A673 (cell line): ENCODE data around the gene PMS2. TPM values are rescaled to one million over a fixed set of nuclear protein-coding genes. Genes with fewer than 3 reads are reported as not detected.
"Not testable (repeated sequence)": the region's sequence is repeated elsewhere in the genome, so short reads cannot be mapped to it uniquely, and the experiment has no call there.

ENCODE experiments used
- BruUV-seq: library from RNA; stranded (reverse); fragments of 400-500 nt; replicated peaks from 2 replicates; lab custom pipeline; 2021; lab: Mats Ljungman, UMichigan
- CTCF ChIA-PET: fragments of 300-600 bp; sonication (Branson Sonifier 250); formaldehyde crosslinking; loops from one replicate; lab custom pipeline; 2022; ENCODE audit warnings: antibody characterized with exemption; lab: Charles Lee
- POLR2A ChIA-PET: fragments of 300-600 bp; sonication (Branson Sonifier 250); formaldehyde crosslinking; loops from one replicate; lab custom pipeline; 2022; ENCODE audit warnings: antibody characterized with exemption; ENCODE audit not compliant: low non-redundant PET; lab: Charles Lee
- DNase-seq: peaks from one replicate; pipeline ENCODE4 v3.0.0-alpha.2; 2015; ENCODE audit warnings: low spot score
- H3K27ac ChIP-seq: fragments of 200-600 bp; sonication (generic); 2 replicates; pipeline ENCODE4 v1.5.1; 2016; ENCODE audit warnings: mixed run types, low read depth, mild to moderate bottlenecking, mixed read lengths, antibody characterized with exemption, low read length; ENCODE audit not compliant: poor library complexity, severe bottlenecking
- H3K27me3 ChIP-seq: fragments of 200-600 bp; sonication (generic); replicated peaks from 2 replicates; pipeline ENCODE4 v1.6.1; 2017; ENCODE audit warnings: mixed run types, low read depth, mild to moderate bottlenecking, mixed read lengths, antibody characterized with exemption, low read length; ENCODE audit not compliant: insufficient read depth, poor library complexity
- H3K36me3 ChIP-seq: fragments of 200-600 bp; sonication (generic); 2 replicates; pipeline ENCODE4 v1.6.1; 2016; ENCODE audit warnings: mixed run types, mild to moderate bottlenecking, mixed read lengths, antibody characterized with exemption, low read length; ENCODE audit not compliant: insufficient read depth, poor library complexity, severe bottlenecking
- H3K4me1 ChIP-seq: fragments of 200-600 bp; sonication (generic); 2 replicates; pipeline ENCODE4 v1.6.1; 2017; ENCODE audit warnings: mixed run types, mild to moderate bottlenecking, mixed read lengths, antibody characterized with exemption, low read length; ENCODE audit not compliant: insufficient read depth, poor library complexity, severe bottlenecking
- H3K4me3 ChIP-seq: fragments of 200-600 bp; sonication (generic); 2 replicates; pipeline ENCODE4 v1.5.1; 2016; ENCODE audit warnings: low read depth, mixed run types, mild to moderate bottlenecking, mixed read lengths, low read length; ENCODE audit not compliant: poor library complexity, severe bottlenecking
- H3K9me3 ChIP-seq: fragments of 200-600 bp; sonication (generic); 2 replicates; pipeline ENCODE4 v1.6.1; 2016; ENCODE audit warnings: mixed run types, low read depth, mild to moderate bottlenecking, mixed read lengths, antibody characterized with exemption, low read length; ENCODE audit not compliant: poor library complexity, severe bottlenecking
- EZH2 ChIP-seq: fragments of 200-600 bp; sonication (generic); IDR thresholded peaks from 2 replicates; pipeline ENCODE4 v1.6.1; 2017; ENCODE audit warnings: borderline replicate concordance, low read depth, mild to moderate bottlenecking, mixed read lengths, antibody characterized with exemption, low read length; ENCODE audit not compliant: poor library complexity, severe bottlenecking
- intact Hi-C: fragments of 100-400 bp; cut with micrococcal nuclease; formaldehyde crosslinking; loops from one replicate; pipeline ENCODE4 v1.10.0; 2022; ENCODE audit not compliant: unreplicated experiment
- total RNA-seq: library from RNA; stranded (reverse); gene quantifications from 2 replicates; pipeline ENCODE4 v1.2.3, GENCODE V29; 2021
- TF ChIP-seq, protein P1 (sequence below): fragments of 300-800, 200-600 bp; sonication (generic); conservative IDR thresholded peaks from 2 replicates; pipeline ENCODE4 v1.5.1; 2017; ENCODE audit warnings: low read depth, mild to moderate bottlenecking, antibody characterized with exemption, low read length, moderate library complexity, mixed read lengths

Gene PMS2
- total RNA-seq, 1 experiment from 2014 or later, result 14.6 TPM

DNA sequence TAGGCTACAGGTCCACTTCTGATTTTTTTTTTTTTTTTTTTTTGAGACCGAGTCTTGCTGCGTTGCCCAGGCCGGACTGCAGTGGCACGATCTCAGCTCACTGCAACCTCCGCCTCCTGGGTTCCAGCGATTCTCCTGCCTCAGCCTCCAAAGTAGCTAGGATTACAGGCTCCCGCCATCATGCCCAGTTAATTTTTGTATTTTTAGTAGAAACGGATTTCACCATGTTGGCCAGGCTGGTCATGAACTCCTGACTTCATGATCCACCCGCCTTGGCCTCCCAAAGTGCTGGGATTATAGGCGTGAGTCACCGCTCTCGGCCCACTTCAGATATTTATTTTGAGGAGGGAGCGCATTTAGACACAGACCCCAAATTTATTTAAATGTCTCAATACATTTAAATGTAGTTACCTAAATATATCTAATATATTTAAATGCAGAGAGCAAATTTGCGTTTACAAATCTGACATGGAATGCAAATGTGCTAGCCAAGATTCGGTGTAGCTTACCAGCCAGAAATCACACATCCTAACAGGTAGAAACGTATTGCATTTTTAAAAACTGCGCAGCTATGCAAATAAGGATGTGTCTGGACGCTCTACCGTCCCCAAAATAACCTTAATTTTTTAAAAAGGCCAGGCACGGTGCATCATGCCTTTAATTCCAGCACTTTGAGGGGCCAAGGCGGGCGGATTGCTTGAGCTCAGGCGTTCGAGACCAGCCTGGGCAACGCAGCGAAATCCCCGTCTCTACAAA, 836 bp downstream of the PMS2 start:
- CTCF ChIA-PET, result interaction anchor here (1.8 kb wide), 1 partner anchor 11 kb away, joined by 9 read pairs; no protein-coding TSS in a partner anchor
- BruUV-seq, H3K27ac ChIP-seq, POLR2A ChIA-PET, H3K9me3 ChIP-seq, H3K27me3 ChIP-seq, H3K4me1 ChIP-seq, intact Hi-C loops, DNase-seq: not testable (repeated sequence)
- peaks cover 19% of the 10 kb centered on the region for H3K36me3 ChIP-seq
- H3K4me3 ChIP-seq, result peak overlapping the region; percentile 97

DNA sequence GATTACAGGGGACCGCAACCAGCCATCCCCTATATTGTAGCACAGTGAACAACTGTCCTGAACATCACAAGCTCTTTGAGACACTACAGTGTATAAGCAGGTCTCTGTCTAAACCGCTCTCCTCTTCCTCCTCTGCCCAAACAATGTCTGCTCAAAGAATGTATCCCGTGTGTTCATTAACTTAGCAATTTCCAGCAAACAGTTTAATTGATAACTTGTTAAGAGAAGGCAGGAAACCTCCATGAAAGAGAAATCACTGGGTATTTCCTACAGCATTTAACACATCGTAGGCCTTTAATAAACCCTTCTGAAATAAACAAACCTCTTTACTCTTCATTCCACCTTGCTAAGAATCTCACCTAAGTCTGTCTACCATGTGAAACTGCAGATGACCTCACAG, 1.5 kb downstream of the PMS2 start:
- Histone ChIP-seq H3K4me1 (peaks cover 9% of the 10 kb centered on the region), H3K36me3 (peaks cover 18% of the 10 kb centered on the region), H3K9me3 (no peaks in the 10 kb centered on the region), H3K4me3 (peak overlapping the region; percentile 97), H3K27ac (no peak overlapping the region), H3K27me3 (no peaks in the 10 kb centered on the region)
- TF ChIP-seq, protein P1, sequence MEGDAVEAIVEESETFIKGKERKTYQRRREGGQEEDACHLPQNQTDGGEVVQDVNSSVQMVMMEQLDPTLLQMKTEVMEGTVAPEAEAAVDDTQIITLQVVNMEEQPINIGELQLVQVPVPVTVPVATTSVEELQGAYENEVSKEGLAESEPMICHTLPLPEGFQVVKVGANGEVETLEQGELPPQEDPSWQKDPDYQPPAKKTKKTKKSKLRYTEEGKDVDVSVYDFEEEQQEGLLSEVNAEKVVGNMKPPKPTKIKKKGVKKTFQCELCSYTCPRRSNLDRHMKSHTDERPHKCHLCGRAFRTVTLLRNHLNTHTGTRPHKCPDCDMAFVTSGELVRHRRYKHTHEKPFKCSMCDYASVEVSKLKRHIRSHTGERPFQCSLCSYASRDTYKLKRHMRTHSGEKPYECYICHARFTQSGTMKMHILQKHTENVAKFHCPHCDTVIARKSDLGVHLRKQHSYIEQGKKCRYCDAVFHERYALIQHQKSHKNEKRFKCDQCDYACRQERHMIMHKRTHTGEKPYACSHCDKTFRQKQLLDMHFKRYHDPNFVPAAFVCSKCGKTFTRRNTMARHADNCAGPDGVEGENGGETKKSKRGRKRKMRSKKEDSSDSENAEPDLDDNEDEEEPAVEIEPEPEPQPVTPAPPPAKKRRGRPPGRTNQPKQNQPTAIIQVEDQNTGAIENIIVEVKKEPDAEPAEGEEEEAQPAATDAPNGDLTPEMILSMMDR, result no peak
- no peak for TF ChIP-seq EZH2
- DNase-seq, result no peak
- BruUV-seq, result no TSS peak
- intact Hi-C loops, result no loop called here
- ChIA-PET CTCF (no interaction called here), POLR2A (no interaction called here)

DNA sequence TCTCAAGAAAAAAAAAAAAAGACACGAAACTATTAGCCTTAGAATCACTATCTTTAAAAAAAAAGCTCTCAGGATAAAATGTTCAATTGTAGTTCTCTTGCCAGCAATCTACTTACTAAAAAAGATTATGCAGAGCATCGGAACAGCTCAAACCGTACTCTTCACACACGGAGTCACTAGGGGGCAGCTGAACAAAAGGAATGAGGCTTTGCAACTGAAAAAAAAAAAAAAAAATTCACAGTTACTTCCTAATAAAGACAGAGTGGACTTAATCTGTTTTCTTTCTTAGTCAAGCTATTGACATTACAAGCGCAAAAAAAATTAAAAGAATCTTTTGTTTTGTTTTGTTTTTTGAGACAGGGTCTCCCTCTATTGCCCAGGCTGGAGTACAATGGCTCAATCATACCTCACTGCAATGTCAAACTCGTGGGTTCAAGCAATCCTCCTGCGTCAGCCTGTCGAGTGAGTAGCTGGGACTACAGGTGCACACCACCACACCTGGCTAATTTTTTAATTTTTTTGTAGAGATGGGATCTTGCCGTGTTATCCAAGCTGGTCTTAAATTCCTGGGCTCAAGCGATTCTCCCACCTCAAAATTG, 11.5 kb downstream of the PMS2 start:
- Histone ChIP-seq H3K4me3 (no peak overlapping the region), H3K9me3 (no peaks in the 10 kb centered on the region), H3K36me3 (peaks cover 48% of the 10 kb centered on the region), H3K4me1 (peaks cover 18% of the 10 kb centered on the region), H3K27ac (no peak overlapping the region), H3K27me3 (no peaks in the 10 kb centered on the region)
- ChIA-PET CTCF (interaction anchor here (0.5 to 1.1 kb wide), 12 partner anchors 12 to 656 kb away, joined by 3 to 9 read pairs (median 4); partner anchors contain the start of genes AIMP2 and PMS2), POLR2A (interaction anchor here (0.7 kb wide), 1 partner anchor 132 kb away, joined by 11 read pairs; no protein-coding TSS in a partner anchor)
- intact Hi-C loops, result loop anchor here (5.0 kb wide), 2 partner anchors 325 to 440 kb away; no protein-coding TSS in a partner anchor
- DNase-seq, result peak; percentile 82
- no TSS peak for BruUV-seq
- TF ChIP-seq, protein P1, result peak; percentile 80
- TF ChIP-seq EZH2, result no peak

DNA sequence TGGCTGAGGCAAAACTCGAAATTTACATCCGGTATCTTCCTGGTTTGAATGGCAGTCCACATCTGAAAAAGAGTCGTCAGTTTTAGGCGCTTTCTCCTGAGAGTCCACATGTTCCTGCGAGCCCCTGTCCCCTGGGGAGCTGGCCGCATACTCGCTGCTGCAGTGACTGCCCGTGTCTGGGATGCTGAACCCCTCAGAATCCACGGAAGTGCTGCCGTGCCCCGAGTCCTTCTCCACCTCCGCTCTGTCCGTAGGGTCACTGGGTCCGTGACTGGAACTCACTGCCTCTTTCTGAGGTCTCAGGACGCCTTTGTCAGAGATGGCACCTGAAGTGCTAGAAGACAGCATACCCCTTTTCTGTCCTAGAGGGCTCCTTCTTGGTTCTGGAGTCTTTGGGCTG, 21.8 kb downstream of the PMS2 start:
- BruUV-seq, result TSS peak; percentile 32
- POLR2A ChIA-PET, result not testable (repeated sequence)

DNA sequence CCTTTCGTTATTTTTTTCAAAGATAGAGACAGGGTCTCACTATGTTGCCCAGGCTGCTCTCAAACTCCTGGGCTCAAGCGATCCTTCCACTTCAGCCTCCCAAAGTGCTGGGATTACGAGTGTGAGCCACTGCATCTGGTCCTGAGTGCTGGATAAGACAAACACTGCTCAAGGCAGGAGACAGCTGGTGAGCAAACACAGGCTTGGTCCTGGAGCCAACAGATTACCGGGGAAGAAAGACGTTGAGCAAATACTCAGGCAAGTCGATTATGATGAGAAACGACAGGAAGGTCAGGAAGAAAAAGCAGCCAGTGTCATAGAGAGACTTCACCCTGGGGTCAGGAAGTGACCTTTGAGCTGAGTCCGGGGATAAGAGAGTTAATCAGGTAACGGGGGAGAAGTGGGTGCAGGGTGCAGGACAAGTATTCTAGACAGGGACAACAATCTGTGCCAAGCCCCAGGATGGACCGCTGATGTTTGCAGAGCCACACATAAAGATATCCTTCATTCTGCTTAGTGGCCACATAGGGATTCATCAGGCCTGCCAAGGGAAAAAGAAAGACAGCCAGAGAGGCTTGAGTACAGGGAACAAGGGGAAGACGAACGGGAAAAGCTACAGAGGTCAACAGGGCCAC, 29.1 kb downstream of the PMS2 start:
- POLR2A ChIA-PET, result interaction anchor here (0.6 kb wide), 1 partner anchor 162 kb away, joined by 3 read pairs; no protein-coding TSS in a partner anchor
- DNase-seq, intact Hi-C loops, H3K9me3 ChIP-seq, H3K4me1 ChIP-seq, CTCF ChIA-PET, BruUV-seq, H3K36me3 ChIP-seq, H3K27ac ChIP-seq, H3K27me3 ChIP-seq, H3K4me3 ChIP-seq: not testable (repeated sequence)

More for the DNA sequence above, 21.8 kb downstream of the PMS2 start:
- peaks cover 24% of the 10 kb centered on the region for H3K36me3 ChIP-seq
- H3K4me1 ChIP-seq, CTCF ChIA-PET, H3K27me3 ChIP-seq, H3K9me3 ChIP-seq, H3K4me3 ChIP-seq, DNase-seq, H3K27ac ChIP-seq, intact Hi-C loops: not testable (repeated sequence)
